GM12892 (cell line): ENCODE measurements around the gene PYGB.
A peak's percentile ranks its signal among the peaks of the same experiment; 100 is the strongest.
"Not testable (repeated sequence)": the region's sequence is repeated elsewhere in the genome, so short reads cannot be mapped to it uniquely, and the experiment has no call there.

Experiments used
- DNase-seq: peaks from one replicate; pipeline ENCODE4 v3.0.0; 2011; ENCODE audit not compliant: insufficient read length
- FAIRE-seq: peaks from 2 replicates; lab custom pipeline; 2011; peaks lifted over from hg19 to GRCh38; lab: Jason Lieb, UNC
- POLR2A ChIP-seq: IDR thresholded peaks from 2 replicates; pipeline ENCODE4 v1.6.1; 2011; ENCODE audit warnings: low read depth, low read length, control low read depth
- POLR2AphosphoS5 ChIP-seq: IDR thresholded peaks from 2 replicates; pipeline ENCODE4 v1.6.1; 2011; ENCODE audit warnings: low read depth, low read length, control low read depth
- TAF1 ChIP-seq: IDR thresholded peaks from 2 replicates; pipeline ENCODE4 v1.6.1; 2011; ENCODE audit warnings: low read depth, mild to moderate bottlenecking, control low read depth, low read length, borderline replicate concordance

The PYGB gene

DNA sequence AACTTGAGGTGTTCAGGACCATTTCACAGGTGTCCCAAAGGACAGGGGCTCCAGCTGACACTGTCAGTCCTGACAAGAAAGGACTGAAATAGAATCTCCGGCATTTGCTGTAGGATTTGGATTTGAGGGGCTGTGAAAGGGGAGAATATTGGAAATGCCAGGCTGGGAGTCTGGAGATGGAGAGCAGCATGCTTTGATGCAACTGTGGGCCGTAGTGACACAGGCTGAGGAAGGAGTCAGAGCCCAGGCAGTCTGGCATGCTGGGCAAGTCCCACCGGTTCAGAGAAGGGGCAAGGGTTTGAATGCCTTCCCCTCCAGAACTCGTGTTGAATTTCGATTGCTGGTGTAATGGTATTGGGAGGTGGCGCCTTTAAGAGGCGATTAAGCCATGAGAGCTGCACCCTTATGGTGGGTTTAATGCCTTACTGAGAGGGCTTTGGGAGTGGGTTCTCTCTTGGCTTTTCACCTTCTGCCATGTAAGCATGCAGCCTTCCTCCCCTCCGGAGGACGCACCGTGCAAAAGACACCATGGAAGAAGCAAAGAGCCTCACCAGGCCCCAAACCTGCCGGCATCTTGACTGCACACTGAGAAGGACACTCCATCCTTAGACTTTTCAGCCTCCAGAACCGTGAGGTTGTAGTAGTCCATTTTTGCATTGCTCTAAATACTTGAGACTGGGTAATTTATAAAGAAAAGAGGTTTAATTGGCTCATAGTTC, 9.4 kb upstream of the PYGB start:
- no peak for FAIRE-seq
- no peak for DNase-seq
- TF ChIP-seq POLR2AphosphoS5 (no peak), POLR2A (no peak), TAF1 (no peak)

DNA sequence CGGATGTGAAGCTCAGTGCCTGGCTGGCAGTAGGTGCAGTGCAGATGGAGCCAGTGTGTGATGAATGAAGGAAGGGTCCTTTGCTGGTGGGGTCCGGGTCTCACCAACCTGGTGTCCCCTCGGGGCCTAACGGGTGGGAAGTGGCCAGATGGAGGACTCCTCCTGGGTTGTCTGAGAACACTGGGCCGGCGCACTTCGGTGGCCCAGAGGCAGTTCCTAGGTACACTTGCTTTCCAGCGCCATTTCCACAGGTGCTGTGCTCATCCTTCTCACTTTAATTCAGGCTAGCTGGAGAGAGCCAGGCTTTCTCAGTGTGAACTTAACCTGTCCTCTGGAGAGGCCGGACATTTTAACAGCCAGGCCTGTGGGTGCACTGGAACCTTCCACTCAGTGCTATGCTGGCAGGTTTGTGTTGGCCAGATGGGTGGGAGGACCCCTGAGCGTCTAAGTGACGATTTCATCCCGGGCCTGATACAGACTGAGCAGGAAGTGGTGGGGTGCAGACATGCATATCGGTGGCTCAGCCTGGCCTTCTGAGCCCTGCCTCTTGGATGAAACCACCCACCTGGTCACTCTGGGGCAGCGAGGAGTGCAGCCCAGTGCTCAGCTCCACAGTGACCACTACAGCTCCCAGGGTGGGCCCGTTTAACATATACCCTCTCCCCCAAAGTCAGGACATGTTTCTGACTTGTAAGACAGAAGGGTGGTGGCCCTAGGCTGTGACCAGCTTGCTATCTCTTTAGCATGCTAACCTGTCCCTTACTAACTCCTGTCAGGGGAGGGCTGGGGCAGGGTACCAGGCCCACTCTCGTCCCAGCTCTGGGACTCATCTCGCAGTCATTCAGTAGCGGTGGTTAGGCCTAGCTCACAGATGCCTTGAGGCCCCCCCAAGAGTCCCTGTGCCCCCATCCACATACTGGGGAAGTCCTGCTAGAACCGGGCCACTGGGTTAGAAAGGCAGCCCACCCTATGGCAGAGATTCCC, 8.2 kb upstream of the PYGB start:
- TF ChIP-seq POLR2A (no peak), POLR2AphosphoS5 (no peak), TAF1 (no peak)
- DNase-seq (no peak), FAIRE-seq (no peak)

DNA sequence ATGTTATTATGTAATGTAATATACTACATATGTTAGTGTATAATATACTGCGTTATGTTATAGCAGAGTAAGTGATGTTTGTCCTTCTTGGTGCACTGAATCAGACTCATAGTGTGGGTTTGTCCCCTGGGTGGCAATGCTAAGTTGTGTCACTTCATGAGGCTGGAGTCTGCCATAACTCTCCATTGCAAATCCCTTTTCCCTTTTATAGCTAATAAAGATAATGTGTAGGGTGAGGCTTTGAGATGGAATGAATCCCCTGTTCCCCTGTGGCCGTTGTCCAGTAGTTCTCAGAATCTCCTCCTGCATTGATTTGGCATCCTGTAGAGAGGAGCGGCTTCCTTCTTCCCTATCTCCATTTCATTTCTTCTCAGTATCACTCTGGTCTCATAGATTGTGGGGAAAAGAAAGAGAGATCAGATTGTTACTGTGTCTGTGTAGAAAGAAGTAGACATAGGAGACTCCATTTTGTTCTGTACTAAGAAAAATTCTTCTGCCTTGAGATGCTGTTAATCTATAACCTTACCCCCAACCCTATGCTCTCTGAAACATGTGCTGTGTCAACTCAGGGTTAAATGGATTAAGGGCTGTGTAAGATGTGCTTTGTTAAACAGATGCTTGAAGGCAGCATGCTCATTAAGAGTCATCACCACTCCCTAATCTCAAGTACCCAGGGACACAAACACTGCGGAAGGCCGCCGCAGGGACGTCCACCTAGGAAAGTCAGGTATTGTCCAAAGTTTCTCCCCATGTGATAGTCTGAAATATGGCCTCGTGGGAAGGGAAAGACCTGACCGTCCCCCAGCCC, 6.8 kb upstream of the PYGB start:
- DNase-seq, FAIRE-seq: not testable (repeated sequence)

DNA sequence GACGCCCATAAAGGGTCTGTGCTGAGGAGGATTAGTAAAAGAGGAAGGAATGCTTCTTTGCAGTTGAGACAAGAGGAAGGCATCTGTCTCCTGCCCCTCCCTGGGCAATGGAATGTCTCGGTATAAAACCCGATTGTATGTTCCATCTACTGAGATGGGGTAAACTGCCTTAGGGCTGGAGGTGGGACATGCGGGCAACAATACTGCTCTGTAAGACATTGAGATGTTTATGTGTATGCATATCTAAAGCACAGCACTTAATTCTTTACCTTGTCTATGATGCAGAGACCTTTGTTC, 6.3 kb upstream of the PYGB start:
- not testable (repeated sequence) for DNase-seq, FAIRE-seq

DNA sequence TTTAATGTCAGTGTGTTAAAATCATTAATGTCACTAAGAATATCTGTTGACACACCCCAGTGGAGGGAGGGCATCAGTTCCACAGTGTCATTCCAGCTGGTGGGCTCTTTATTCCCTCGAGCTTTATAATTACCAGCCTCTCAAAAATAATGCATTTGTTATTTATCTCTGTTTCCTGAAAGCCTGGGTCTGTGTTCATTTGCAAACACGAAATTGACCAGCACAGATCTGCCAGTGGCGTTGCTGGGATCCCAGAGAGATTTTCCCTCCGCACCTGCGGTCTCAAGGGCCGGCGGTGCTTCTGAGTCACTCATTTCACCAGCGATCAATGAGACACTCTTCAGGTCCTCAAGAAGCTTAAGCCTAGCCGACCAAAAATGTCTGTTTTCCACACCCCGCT, 5.7 kb upstream of the PYGB start:
- DNase-seq (no peak), FAIRE-seq (no peak)
- no peak for TF ChIP-seq TAF1

DNA sequence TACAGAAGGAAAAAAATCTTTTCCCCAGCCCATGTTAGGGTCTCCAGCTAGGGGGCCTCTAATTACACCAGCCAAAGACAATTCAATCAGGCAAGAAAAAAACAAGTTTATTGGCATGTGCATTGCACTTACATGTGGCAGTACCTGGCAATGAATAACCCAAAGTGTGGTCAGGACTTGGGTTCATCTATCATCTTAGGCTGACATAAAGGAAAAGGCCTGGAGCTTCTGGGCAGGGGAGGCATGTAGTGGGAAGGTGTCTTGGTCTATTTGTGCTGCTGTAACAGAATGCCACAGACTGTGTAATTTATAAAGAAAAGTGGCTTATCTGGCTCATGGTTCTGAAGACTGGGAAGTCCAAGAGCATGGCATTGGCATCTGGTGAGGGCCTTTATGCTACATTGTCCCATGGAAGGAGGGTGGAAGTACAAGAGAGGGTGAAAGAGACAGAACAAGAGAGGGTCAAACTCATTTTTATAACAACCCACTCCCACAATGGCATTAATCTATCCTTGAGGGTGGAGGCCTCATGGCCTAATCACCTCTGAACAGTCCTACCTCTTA, 4.4 kb upstream of the PYGB start:
- no peak for TF ChIP-seq POLR2A
- TF ChIP-seq POLR2AphosphoS5, result no peak
- TF ChIP-seq TAF1, result no peak
- DNase-seq (no peak), FAIRE-seq (no peak)

DNA sequence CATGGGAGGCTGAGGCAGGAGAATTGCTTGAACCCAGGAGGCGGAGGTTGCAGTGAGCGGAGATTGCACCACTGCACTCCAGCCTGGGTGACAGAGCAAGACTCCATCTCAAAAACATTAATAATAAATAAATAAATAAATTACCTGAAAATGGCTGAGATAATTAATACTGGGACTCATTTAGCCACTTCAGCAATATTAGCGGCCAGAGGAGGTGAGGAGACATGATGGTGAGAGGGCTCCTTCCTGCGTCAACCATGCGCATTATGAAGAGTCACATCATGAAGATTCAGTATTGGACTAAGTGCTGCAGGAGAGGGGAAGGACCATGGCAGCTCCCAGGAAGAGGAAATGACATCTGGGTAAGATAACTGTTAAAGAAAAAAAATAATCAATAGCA, 2.9 kb upstream of the PYGB start:
- TF ChIP-seq POLR2A, result no peak
- no peak for TF ChIP-seq TAF1
- no peak for TF ChIP-seq POLR2AphosphoS5
- FAIRE-seq, result no peak
- no peak for DNase-seq

DNA sequence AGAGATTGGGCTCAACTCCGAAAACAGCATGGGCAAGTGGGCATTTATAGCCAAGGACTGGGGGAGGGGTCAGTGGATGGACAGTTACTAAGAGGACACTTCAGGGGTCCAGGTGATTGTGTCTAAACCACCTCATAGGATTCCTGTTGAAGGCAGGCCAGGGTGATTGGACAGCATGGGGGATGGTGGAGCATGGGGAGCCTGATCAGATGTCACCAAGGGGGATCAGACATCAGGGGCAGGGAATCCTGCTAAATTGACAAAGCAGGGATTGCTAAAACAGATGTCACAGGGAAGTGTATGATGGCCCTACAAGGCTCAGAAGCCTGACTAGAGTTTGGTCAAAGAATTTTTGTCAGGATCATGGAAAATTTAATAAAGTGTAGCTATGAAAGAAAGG, 2.4 kb upstream of the PYGB start:
- TF ChIP-seq POLR2A (no peak), POLR2AphosphoS5 (no peak), TAF1 (no peak)
- no peak for DNase-seq
- FAIRE-seq, result no peak

DNA sequence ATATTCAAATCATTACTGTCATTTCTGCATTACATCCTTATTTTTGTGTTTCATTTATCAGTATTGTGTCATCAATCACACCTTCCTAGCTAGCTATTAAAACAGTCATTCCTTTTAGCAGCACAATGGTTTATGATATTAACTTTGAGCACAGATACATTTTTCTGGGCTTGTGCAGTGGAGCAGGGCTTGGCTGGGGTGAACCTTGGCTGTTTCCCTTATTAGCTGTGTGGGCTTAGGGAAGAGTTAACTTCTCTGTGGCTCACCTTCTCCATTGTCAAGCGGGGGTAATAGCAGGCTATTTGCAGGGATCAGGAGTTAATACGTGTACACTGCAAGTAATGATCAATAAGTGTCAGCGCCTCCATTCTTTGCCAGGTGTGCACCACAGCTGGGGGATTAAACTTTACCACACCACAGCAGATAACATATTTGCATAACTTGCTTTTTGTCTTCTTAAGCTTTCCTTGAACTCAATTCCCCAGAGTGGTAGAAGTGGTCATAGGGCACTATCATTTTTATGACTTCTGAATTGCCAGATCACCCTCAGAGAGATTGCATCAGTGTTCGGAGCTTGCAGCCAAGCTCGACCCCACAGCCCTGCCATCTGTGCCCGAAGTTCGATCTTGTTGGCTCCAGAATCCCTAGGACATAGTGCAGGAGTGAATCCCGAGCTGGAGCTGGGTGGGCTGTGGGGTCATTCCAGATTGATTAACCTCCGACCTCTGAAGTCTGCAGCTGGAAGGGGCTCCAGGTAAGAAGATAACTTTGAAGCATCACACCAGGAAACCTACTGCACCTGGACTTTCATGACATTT, 1.5 kb upstream of the PYGB start:
- TF ChIP-seq POLR2AphosphoS5 (no peak), TAF1 (no peak), POLR2A (no peak)
- FAIRE-seq, result peak; percentile 27
- no peak for DNase-seq

DNA sequence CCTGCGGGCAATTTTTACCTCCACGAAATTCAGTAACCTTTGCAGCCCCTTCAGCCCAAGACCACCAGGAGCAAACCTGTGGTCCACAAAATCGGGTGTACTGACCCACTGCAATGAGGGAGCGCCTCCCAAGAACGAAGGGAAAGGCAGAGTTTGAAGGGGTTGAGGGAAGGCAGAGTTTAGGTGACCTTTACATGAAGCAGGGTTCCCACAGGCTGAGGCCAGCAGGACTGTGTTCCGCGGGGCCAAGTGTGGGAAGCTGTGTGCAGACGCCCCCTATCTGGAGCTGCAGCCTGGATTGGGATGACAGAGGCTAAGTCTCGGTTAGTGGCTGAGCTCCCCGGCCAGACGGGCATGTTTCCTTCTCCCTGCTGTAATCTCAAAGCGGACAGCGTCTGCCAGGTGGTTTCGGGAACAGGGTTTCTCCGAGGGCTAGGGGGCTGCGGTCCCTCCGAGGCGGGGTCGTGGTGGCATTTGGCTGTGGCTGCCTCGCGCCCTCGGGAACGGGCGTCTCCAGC, 826 bp upstream of the PYGB start:
- FAIRE-seq, result peak; percentile 81
- DNase-seq, result no peak
- TF ChIP-seq POLR2AphosphoS5 (no peak), POLR2A (no peak), TAF1 (no peak)
